ENCODE data around the gene OSMR. TPM values are rescaled to one million over a fixed set of nuclear protein-coding genes. Genes with fewer than 3 reads are reported as not detected.

Gene OSMR
- total RNA-seq, 4 donors from 2014 or later: 33.2 to 69.7 (median 43.9) TPM

GRCh38 chr5:38925154-38925925, 79.5 kb downstream of the OSMR start:
- WGBS: 87% methylated on average over 6 of the region's 6 CpGs
- intact Hi-C loops (cut with DNase I): no loop called here
- H3K27ac ChIP-seq (replicated peaks in 1 of 4): peak overlapping the region in 1 of 4 donors; percentile 1

GRCh38 chr5:38926121-38926520, 80.3 kb downstream of the OSMR start:
- no peaks in the 10 kb centered on the region for H3K9me3 ChIP-seq
- peaks cover 17 to 95% (median 56%) of the 10 kb centered on the region in 4 donors for H3K36me3 ChIP-seq
- no peaks in the 10 kb centered on the region for H3K27me3 ChIP-seq
- TF ChIP-seq EP300 (IDR thresholded peaks at IDR 0.05) (no peak), POLR2AphosphoS5 (IDR thresholded peaks at IDR 0.05) (no peak), CTCF (IDR thresholded peaks at IDR 0.05) (no peak), POLR2A (IDR thresholded peaks at IDR 0.05; ENCODE audit: low read depth) (no peak)
- intact Hi-C loops (cut with DNase I): no loop called here
- peaks cover 0 to 22% (median 19%) of the 10 kb centered on the region in 4 donors for H3K4me1 ChIP-seq
- H3K27ac ChIP-seq (replicated peaks in 1 of 4): no peak overlapping the region
- 100% methylated on average over 3 of the region's 3 CpGs for WGBS
- DNase-seq (ENCODE audit: extremely low spot score): no peak
- H3K4me3 ChIP-seq: no peak overlapping the region

More at GRCh38 chr5:38925154-38925925, 79.5 kb downstream of the OSMR start:
- Histone ChIP-seq H3K36me3 (peaks cover 25 to 96% (median 56%) of the 10 kb centered on the region in 4 donors), H3K9me3 (no peaks in the 10 kb centered on the region), H3K27me3 (no peaks in the 10 kb centered on the region), H3K4me1 (peaks cover 0 to 22% (median 19%) of the 10 kb centered on the region in 4 donors), H3K4me3 (no peak overlapping the region)
- DNase-seq (ENCODE audit: extremely low spot score): no peak
- TF ChIP-seq POLR2AphosphoS5 (IDR thresholded peaks at IDR 0.05) (no peak), POLR2A (IDR thresholded peaks at IDR 0.05; ENCODE audit: low read depth) (no peak), EP300 (IDR thresholded peaks at IDR 0.05) (no peak), CTCF (IDR thresholded peaks at IDR 0.05) (no peak)

GRCh38 chr5:38927470-38927869, 81.7 kb downstream of the OSMR start:
- DNase-seq (ENCODE audit: extremely low spot score): no peak
- WGBS: 88% methylated on average over 2 of the region's 2 CpGs
- Histone ChIP-seq H3K27ac (replicated peaks in 1 of 4) (no peak overlapping the region), H3K4me1 (peaks cover 0 to 22% (median 19%) of the 10 kb centered on the region in 4 donors), H3K36me3 (peaks cover 19 to 95% (median 55%) of the 10 kb centered on the region in 4 donors), H3K4me3 (no peak overlapping the region), H3K27me3 (no peaks in the 10 kb centered on the region), H3K9me3 (no peaks in the 10 kb centered on the region)
- TF ChIP-seq CTCF (IDR thresholded peaks at IDR 0.05): no peak
- no peak for TF ChIP-seq POLR2A (IDR thresholded peaks at IDR 0.05; ENCODE audit: low read depth)
- TF ChIP-seq POLR2AphosphoS5 (IDR thresholded peaks at IDR 0.05): no peak
- no peak for TF ChIP-seq EP300 (IDR thresholded peaks at IDR 0.05)
- intact Hi-C loops (cut with DNase I): no loop called here

- peaks cover 0 to 10% (median under 1%) of the 10 kb centered on the region in 4 donors for H3K4me1 ChIP-seq
- no peak overlapping the region for H3K27ac ChIP-seq (replicated peaks in 1 of 4)
- 44% methylated on average over 2 of the region's 2 CpGs for WGBS
- no peaks in the 10 kb centered on the region for H3K27me3 ChIP-seq
- DNase-seq (ENCODE audit: extremely low spot score): no peak
- intact Hi-C loops (cut with DNase I): no loop called here
- TF ChIP-seq CTCF (IDR thresholded peaks at IDR 0.05) (no peak), EP300 (IDR thresholded peaks at IDR 0.05) (no peak), POLR2AphosphoS5 (IDR thresholded peaks at IDR 0.05) (no peak), POLR2A (IDR thresholded peaks at IDR 0.05; ENCODE audit: low read depth) (no peak)
- H3K4me3 ChIP-seq: no peak overlapping the region
- H3K36me3 ChIP-seq: peaks cover 34 to 97% (median 64%) of the 10 kb centered on the region in 4 donors
- H3K9me3 ChIP-seq: no peaks in the 10 kb centered on the region
These were observed 84.0 kb downstream of the OSMR start for GRCh38 chr5:38929838-38930237.
